Fibroblast of lung (primary cell): Measurements from ENCODE around the gene PIGZ. TPM values are rescaled to one million over a fixed set of nuclear protein-coding genes. Genes with fewer than 3 reads are reported as not detected.

ENCODE experiments used
- DNase-seq, 2 donors: peaks; one replicate each; pipeline versions ENCODE4 v3.0.0 to v3.0.0-alpha.2; 2010; ENCODE audit warnings: low read depth in 2 of 2
- H2AFZ ChIP-seq: 2 replicates; pipeline ENCODE4 v1.5.1; 2012; ENCODE audit warnings: low read length, control low read depth, inconsistent platforms
- H3K27ac ChIP-seq: 2 replicates; pipeline ENCODE4 v1.5.1; 2011; ENCODE audit warnings: low read length, control low read depth; ENCODE audit not compliant: insufficient read depth
- H3K27me3 ChIP-seq: 2 replicates; pipeline ENCODE4 v1.5.1; 2011; ENCODE audit warnings: mild to moderate bottlenecking, low read length; ENCODE audit not compliant: control insufficient read depth, insufficient read depth
- H3K36me3 ChIP-seq: 2 replicates; pipeline ENCODE4 v1.5.1; 2011; ENCODE audit warnings: low read length; ENCODE audit not compliant: control insufficient read depth, insufficient read depth
- H3K4me1 ChIP-seq: 2 replicates; pipeline ENCODE4 v1.5.1; 2011; ENCODE audit warnings: low read length; ENCODE audit not compliant: control insufficient read depth, insufficient read depth; ENCODE audit errors: extremely low read depth
- H3K4me2 ChIP-seq: 2 replicates; pipeline ENCODE4 v1.5.1; 2011; ENCODE audit warnings: low read length, control low read depth; ENCODE audit not compliant: insufficient read depth; ENCODE audit errors: extremely low read depth
- H3K4me3 ChIP-seq, 4 experiments: fragments of 200-600 bp in 1 of 4; sonication (generic) in 1 of 4; replicated peaks in 1 of 4; 2 replicates each; pipeline ENCODE4 v1.5.1; 2011 to 2016; ENCODE audit warnings: low read length in 4 of 4, low read depth in 3 of 4, mild to moderate bottlenecking in 3 of 4, control low read depth in 2 of 4, inconsistent platforms in 1 of 4, mixed read lengths in 1 of 4; ENCODE audit not compliant: insufficient read depth in 1 of 4; ENCODE audit errors: control extremely low read depth in 1 of 4
- H3K79me2 ChIP-seq: 2 replicates; pipeline ENCODE4 v1.5.1; 2012; ENCODE audit warnings: mild to moderate bottlenecking, low read length, inconsistent platforms; ENCODE audit not compliant: control insufficient read depth, insufficient read depth
- H3K9ac ChIP-seq: 2 replicates; pipeline ENCODE4 v1.5.1; 2011; ENCODE audit warnings: mild to moderate bottlenecking, low read length, control low read depth; ENCODE audit not compliant: insufficient read depth
- H3K9me3 ChIP-seq: 2 replicates; pipeline ENCODE4 v1.5.1; 2012; ENCODE audit warnings: low read depth, low read length; ENCODE audit not compliant: control insufficient read depth, insufficient read depth
- H4K20me1 ChIP-seq: 2 replicates; pipeline ENCODE4 v1.5.1; 2011; ENCODE audit warnings: low read length; ENCODE audit not compliant: control insufficient read depth, insufficient read depth; ENCODE audit errors: extremely low read depth
- EZH2 ChIP-seq: IDR thresholded peaks from 2 replicates; pipeline ENCODE4 v1.5.1; 2012; ENCODE audit warnings: low read length, control low read depth, mild to moderate bottlenecking; ENCODE audit errors: missing control alignments
- polyA plus RNA-seq, 2 donors: library from polyadenylated mRNA; depleted of rRNA in 1 of 2; stranded (reverse) in 1 of 2; unstranded in 1 of 2; fragments of >200 nt; gene quantifications; 2 replicates each; pipeline ENCODE4 v1.2.1, GENCODE V29; 2011 to 2012; ENCODE audit warnings: missing spikeins in 1 of 2
- total RNA-seq: library from RNA; depleted of rRNA; stranded (reverse); fragments of >200 nt; gene quantifications from 2 replicates; pipeline ENCODE4 v1.2.1, GENCODE V29; 2014
- TF ChIP-seq, protein P1 (sequence below), 2 donors: IDR thresholded peaks in 1 of 2; conservative IDR thresholded peaks in 1 of 2; 1 replicate in 1 of 2; 2 replicates in 1 of 2; pipeline ENCODE4 v1.5.1; 2011 to 2012; ENCODE audit warnings: low read length in 2 of 2, control low read depth in 1 of 2, inconsistent platforms in 1 of 2, low read depth in 1 of 2, mild to moderate bottlenecking in 1 of 2

The PIGZ gene
- total and polyA plus RNA-seq, 2 donors (not counting 1 experiment from before 2014, with no cell fraction given): 0.66 to 2.0 TPM

DNA sequence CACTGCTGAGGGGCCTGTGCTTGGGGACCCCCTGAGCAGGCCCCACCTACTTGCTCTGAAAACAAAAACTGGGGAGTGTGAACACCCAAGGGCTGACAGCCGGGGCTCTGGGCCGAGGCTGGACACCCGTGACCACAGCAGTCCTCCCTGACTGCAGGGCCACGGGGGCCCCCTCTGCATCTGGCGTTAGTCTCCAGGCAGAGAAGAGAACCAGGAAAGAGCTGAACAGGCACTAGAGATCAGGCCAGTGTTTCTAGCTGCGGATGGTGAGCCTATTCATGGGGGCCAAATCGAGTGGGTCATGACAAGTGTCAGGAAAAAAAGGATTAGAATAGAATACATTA, 43.9 kb upstream of the PIGZ start:
- H3K4me3 ChIP-seq: no peak overlapping the region
- H3K9me3 ChIP-seq: no peaks in the 10 kb centered on the region
- H3K4me2 ChIP-seq: no peak overlapping the region
- DNase-seq: no peak
- no peak overlapping the region for H3K9ac ChIP-seq
- H3K27ac ChIP-seq: no peak overlapping the region
- H2AFZ ChIP-seq: no peak overlapping the region
- H3K36me3 ChIP-seq: no peaks in the 10 kb centered on the region
- TF ChIP-seq, protein P1, sequence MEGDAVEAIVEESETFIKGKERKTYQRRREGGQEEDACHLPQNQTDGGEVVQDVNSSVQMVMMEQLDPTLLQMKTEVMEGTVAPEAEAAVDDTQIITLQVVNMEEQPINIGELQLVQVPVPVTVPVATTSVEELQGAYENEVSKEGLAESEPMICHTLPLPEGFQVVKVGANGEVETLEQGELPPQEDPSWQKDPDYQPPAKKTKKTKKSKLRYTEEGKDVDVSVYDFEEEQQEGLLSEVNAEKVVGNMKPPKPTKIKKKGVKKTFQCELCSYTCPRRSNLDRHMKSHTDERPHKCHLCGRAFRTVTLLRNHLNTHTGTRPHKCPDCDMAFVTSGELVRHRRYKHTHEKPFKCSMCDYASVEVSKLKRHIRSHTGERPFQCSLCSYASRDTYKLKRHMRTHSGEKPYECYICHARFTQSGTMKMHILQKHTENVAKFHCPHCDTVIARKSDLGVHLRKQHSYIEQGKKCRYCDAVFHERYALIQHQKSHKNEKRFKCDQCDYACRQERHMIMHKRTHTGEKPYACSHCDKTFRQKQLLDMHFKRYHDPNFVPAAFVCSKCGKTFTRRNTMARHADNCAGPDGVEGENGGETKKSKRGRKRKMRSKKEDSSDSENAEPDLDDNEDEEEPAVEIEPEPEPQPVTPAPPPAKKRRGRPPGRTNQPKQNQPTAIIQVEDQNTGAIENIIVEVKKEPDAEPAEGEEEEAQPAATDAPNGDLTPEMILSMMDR (conservative IDR thresholded peaks at IDR 0.05 in 1 of 2, IDR thresholded peaks at IDR 0.05 in 1 of 2; ENCODE audit: low read depth in 1 of 2, low read length in 2 of 2): no peak
- TF ChIP-seq EZH2: no peak
- no peaks in the 10 kb centered on the region for H4K20me1 ChIP-seq
- no peaks in the 10 kb centered on the region for H3K4me1 ChIP-seq
- peaks cover 5% of the 10 kb centered on the region for H3K27me3 ChIP-seq
- H3K79me2 ChIP-seq: no peaks in the 10 kb centered on the region

DNA sequence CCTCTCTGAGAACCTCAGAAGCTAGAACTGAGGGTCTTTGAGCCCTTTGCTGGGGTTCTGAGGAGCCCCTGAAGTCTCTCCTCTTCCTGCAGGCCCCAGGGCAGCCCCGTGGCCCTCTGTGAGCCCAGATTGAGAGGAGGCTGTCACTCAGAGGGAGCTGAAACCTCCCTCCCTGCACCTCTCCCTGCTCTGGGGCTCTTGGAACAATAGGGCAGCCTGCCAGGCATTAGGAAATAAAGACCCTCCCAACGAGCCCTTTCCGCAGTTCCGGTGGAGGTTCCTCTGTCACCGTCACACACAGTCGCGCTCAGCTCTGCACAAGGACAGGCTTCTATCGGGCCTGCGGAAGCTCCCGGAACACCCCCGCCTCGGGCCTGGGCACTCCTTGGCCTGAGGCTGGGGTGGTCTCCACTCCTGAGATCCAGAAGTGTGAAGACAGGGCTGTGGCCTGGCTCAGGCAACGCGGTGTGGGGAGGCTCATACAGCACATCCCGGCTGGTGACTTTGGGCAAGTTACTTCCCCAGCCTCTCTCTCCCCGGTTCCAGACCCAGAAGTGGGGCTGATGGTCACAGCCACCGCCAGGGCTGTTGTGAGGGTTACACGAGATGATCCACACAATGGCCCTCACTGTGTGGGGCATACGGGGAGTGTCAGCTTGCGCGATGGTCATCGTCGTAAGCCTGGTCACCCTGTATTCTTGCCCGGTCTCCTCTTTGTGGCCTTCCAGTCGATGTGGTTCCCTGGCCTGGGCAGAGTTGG, 43.3 kb upstream of the PIGZ start:
- no peaks in the 10 kb centered on the region for H3K4me1 ChIP-seq
- no peak overlapping the region for H3K4me2 ChIP-seq
- no peak overlapping the region for H2AFZ ChIP-seq
- no peak for TF ChIP-seq EZH2
- TF ChIP-seq, protein P1 (conservative IDR thresholded peaks at IDR 0.05 in 1 of 2, IDR thresholded peaks at IDR 0.05 in 1 of 2; ENCODE audit: low read depth in 1 of 2, low read length in 2 of 2): no peak
- H3K27me3 ChIP-seq: peaks cover 5% of the 10 kb centered on the region
- no peaks in the 10 kb centered on the region for H4K20me1 ChIP-seq
- DNase-seq: no peak
- no peak overlapping the region for H3K9ac ChIP-seq
- no peaks in the 10 kb centered on the region for H3K9me3 ChIP-seq
- no peak overlapping the region for H3K27ac ChIP-seq
- no peaks in the 10 kb centered on the region for H3K36me3 ChIP-seq
- H3K4me3 ChIP-seq: no peak overlapping the region
- H3K79me2 ChIP-seq: no peaks in the 10 kb centered on the region

DNA sequence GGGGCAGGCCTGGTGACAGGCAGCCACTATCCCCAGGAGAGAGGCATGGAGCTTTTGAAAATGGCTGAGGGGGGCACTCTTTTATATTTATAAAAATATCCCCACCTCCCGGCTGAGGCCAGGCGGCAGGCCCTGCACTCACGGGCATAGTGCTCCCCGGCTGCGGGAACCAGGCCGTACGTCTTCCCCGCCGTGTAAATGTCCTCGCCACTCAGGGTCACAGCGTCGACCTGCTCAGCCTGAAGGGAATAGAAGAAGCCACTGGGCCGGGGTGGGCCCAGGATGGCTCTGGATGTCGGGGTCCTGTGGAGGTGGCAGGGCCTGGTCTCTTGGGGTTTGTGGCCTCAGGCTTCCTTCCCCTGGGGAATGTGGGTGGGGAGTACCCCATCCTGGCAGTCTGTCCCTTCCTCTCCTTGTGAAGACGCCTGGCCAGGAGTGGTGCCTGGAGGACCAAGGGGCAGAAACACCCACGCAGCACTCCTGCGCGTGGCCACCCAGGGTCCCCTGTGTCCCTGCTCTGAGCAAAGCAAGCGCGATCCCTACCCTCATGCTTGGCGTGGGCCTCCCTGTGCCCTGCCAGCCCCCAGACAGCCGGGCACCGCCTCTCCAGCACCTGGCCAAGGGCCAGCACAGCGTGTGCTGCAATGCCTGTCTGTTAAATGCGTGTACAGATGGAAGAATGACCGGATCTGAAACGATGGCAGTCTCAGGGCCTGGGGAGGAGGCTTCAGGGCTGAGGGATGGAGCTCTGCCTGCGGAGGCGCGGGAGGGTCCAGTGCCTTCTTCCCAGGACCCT, 42.1 kb upstream of the PIGZ start:
- H3K4me3 ChIP-seq: no peak overlapping the region
- H3K4me2 ChIP-seq: no peak overlapping the region
- DNase-seq: no peak
- peaks cover 5% of the 10 kb centered on the region for H3K27me3 ChIP-seq
- no peak overlapping the region for H3K9ac ChIP-seq
- no peaks in the 10 kb centered on the region for H3K4me1 ChIP-seq
- H3K27ac ChIP-seq: no peak overlapping the region
- TF ChIP-seq, protein P1 (conservative IDR thresholded peaks at IDR 0.05 in 1 of 2, IDR thresholded peaks at IDR 0.05 in 1 of 2; ENCODE audit: low read depth in 1 of 2, low read length in 2 of 2): no peak
- no peak for TF ChIP-seq EZH2
- no peaks in the 10 kb centered on the region for H3K9me3 ChIP-seq
- H4K20me1 ChIP-seq: no peaks in the 10 kb centered on the region
- H3K79me2 ChIP-seq: no peaks in the 10 kb centered on the region
- H2AFZ ChIP-seq: no peak overlapping the region
- no peaks in the 10 kb centered on the region for H3K36me3 ChIP-seq
